DMS53 treated with DMSO at 0.1 percent for 48 hours (cell line): ENCODE measurements around the gene ENDOU.
"Not testable (repeated sequence)": the region's sequence is repeated elsewhere in the genome, so short reads cannot be mapped to it uniquely, and the experiment has no call there.

Experiments
- DNase-seq: peaks from one replicate; lab custom pipeline; 2025; ENCODE audit not compliant: unreplicated experiment; lab: John Stamatoyannopoulos, UW

The ENDOU gene

GRCh38 chr12:47698055-47698454, 27.2 kb downstream of the ENDOU start:
- DNase-seq: no peak

DNA sequence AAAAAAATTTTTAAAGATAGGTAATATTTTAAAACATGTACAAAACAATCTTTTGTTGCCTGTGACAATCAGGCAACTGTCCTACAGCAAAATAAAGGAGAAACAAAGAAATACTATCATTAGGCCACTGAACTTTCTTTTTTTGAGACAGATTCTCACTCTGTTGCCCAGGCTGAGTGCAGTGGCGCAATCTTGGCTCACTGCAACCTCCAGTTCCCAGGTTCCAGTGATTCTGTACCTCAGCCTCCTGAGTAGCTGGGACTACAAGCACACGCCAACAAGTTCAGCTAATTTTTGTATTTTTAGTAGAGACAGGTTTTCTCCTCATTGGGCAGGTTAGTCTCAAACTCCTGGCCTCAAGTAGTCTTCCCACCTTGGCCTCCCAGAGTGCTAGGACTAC, 36.1 kb downstream of the ENDOU start:
- DNase-seq: no peak

GRCh38 chr12:47687636-47688035, 37.7 kb downstream of the ENDOU start:
- DNase-seq: no peak

DNA sequence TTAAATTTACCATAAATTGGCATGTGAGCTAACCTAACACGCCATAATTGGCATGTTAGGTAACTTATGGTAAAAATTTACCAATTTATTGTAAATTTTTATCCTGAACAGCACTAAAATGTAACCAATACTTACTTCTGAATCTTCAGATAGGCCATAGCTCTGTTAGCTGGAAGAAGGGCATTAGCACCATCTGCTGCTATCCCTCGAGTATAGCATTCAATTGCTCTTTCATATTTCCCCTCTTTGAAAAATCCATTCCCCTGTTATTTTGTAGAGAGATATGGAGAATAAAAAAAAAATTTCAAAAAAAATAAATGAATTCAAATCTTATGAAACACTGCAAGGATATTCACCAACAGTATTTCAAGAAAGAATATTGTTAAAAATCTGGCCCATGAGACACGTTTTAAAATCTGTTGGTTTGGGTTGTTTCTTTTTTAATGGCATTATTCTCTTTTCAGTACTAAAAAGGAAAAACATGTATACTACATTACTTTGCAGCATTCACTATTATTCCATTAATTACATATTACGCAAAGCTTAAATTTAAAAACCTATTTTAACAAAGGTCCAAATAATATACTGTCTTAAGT, 38.5 kb downstream of the ENDOU start:
- peak; percentile 65 for DNase-seq

- no peak for DNase-seq
These were observed 45.5 kb downstream of the ENDOU start for GRCh38 chr12:47679785-47680184.

GRCh38 chr12:47672068-47672467, 53.2 kb downstream of the ENDOU start:
- DNase-seq: no peak

- DNase-seq: not testable (repeated sequence)
These were observed 57.4 kb downstream of the ENDOU start for GRCh38 chr12:47667935-47668334.
